Stimulated activated CD4-positive, alpha-beta T cell treated with anti-CD3 and anti-CD28 coated beads, Interleukin-1b, Interleukin-23, amount 100 ng/mL, for 24 hours (primary cell): ENCODE data around the gene MYH10.
"Not testable (repeated sequence)": the region's sequence is repeated elsewhere in the genome, so short reads cannot be mapped to it uniquely, and the experiment has no call there.

Experiments
- DNase-seq, 4 experiments: peaks; one replicate each; pipeline ENCODE4 v3.0.0-alpha.2; 2020; ENCODE audit warnings: low read depth in 4 of 4, low spot score in 1 of 4

Gene MYH10

GRCh38 chr17:8557176-8557806 lies 73.2 kb downstream of the MYH10 start:
- DNase-seq, result no peak

DNA sequence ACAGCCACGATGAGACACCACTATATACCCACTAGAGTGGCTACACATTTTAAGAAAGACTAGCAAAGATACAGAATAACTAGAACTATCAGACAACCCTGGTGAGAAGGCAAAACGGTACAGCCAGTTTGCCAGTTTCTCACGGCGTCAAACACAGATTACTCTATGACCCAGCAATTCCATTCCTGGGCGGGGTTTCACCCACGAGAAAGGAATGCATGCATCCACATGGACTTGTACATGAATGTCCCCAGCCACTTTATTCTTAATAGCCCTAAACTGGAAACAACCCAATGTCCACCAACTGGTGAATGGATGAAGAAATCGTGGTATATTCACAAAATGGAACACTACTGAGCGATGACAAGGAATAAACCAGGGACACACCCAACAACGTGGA lies 74.5 kb downstream of the MYH10 start:
- no peak for DNase-seq

- no peak for DNase-seq
These were observed 75.5 kb downstream of the MYH10 start for GRCh38 chr17:8555062-8555461.

DNA sequence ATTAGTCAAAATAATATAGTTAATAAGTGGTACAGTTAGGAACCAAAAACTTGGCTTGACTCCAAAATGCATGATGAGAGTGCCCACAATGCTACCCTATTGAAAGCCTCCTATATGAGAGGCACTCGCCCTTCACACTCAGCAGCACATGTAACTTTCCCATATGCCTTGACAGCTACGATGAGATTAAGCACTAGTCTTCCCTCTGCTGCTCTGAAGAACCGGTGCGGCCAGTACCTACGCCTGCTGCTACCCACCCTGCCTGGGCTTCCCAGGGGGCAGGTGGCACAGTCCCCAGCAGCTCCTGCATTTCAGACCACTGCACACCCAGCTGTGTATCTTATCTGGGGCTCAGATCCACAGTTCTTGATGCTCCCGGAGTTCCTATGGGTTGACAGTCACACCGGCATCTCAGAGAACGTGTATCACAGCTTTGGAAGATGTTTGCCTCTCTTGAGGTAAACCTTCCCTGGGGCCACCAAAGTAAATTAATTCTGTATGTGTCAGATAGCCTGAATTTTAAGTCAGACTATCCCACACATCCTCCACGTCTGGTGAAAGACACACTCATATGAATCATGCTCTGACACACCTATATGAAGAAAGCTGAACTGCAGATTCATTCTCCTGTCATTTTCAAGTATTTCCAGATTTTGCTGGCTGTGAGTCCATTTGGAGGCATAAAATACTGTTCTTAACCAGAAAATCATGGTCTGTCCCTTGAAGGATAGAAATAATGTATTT lies 77.8 kb downstream of the MYH10 start:
- DNase-seq, result no peak

DNA sequence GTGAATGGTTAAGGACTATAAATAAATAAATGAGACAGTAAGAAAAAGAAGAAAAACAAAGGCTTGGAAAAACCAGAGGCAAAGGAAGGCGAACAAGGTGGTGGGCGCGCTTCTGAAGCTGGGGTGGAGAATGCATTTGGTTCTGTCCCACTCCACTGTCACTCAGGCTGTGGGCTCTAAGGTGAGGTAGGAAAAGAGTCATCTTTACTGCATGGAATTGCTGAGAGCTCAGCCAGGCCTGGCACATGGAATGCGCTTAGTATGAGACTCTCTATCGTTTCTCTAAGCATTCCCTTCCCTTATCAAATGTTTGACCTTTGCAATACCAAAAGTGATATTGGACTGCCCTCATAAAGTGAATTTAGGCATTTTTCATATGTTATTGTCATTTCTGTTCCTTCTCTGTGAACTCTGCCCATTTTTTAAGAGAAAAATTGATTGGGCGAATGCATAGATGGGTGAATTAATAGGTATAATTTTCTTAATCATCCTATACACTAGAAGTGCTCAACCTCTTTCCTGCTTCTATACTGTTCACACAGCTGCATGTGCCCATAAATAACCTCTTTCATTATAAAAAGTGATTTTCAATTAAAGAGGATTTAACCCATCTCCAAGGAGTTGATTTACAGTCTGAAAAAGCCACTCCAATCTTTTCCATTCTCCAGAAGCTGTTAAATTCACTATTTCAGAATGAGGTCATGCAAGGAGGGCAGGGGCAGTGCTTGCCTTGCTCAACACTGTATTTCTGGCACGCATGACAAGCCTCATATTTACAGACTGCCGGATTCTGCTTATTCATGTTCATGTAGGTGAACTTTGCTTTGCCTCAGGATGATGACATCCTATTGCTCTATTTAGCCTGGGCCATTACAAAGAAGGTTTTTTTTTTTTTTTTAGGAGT lies 87.7 kb downstream of the MYH10 start:
- DNase-seq, result no peak

- DNase-seq, result not testable (repeated sequence)
These were observed 90.5 kb downstream of the MYH10 start for GRCh38 chr17:8539976-8540375.

DNA sequence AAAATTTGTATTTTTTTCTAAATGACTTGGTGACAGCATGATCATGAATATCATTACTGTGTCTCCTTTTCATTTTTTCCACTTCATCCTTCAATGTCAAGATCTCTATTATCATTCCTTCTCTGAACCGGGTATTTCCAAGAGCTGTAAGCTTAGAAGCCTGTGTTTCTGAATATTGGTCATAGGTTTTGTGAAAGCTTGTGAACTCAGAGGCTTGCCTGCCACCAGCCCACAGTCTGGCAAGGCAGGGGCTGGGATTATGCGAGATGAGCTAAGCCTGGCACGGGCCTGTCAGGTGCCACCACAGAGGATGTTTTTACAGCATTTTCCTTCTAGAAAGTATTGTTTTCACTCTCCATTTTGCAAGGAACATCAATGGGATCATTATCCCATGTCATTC lies 92.8 kb downstream of the MYH10 start:
- DNase-seq, result no peak

DNA sequence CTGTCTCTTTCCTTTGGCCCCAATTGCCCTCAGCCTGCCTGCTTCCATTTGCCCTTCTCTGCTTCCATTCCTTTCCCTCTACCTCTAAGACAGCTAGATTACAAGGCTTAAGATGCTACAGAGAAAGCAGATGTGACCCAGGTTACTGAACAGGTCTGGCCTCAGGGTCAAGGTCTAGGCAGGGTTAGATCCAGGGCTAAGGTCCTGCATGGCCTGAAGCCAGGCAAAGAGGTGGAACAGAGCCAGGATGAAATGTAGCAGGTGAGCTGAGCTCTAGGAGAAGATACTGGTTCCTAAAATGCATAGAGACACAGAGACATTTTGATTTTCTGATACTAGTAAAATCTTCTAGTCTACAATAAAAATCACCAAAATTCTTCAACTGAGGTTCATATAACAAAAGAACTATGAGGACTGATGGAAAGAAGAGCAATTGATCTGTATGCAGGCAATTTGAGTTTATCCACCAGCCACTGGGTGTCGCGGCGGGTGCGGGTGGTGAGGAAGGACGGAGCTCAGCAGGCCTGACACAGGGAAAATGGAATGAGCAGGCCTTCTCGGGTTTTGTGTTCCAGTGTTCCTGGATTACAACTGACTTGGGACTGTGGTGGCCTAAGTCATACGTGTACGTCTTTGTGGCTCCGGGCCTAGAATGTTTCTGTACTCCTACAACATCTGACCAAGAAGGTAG lies 95.9 kb downstream of the MYH10 start:
- no peak for DNase-seq

GRCh38 chr17:8532021-8532420 lies 98.5 kb downstream of the MYH10 start:
- DNase-seq, result no peak

DNA sequence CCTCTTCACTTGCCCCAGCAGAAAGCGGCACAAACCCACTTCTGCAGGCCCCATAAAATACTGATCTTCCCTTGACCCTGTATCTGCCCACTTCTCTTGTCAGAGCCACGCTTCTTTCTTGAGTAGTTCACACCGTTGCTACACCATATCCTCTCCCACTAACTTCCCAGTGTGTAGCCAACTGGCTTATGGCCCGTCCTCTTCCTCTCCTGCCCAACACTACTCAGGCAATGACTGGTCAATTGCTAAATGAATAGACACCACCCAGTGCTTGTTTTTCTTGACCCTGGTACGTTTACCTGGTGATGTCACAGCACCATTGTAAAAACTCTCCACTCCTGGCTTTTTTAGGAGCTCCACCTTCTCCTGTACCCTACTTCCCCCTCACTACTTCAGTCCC lies 107.9 kb downstream of the MYH10 start:
- no peak for DNase-seq

DNA sequence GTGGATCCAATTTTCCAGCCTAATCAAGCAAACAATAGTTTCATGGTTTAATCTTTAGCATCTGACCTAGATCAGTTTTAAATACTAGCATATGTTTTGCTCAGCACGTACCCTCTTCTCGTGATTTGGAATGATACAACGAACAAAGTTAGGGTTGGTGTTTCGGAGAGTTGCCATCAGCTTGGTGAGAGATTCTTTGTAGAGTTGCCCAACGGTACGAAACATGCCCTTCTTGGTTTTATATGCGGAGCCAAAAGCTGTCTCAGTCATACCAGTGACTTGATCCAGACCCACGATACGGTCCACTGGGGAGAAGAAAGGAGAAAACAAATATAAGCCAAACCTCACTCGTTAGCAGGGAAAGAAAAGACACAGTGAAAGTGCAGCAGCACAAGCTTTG lies 109.5 kb downstream of the MYH10 start:
- DNase-seq, result no peak

- DNase-seq, result no peak
These were observed 111.7 kb downstream of the MYH10 start for GRCh38 chr17:8518850-8519249.

DNA sequence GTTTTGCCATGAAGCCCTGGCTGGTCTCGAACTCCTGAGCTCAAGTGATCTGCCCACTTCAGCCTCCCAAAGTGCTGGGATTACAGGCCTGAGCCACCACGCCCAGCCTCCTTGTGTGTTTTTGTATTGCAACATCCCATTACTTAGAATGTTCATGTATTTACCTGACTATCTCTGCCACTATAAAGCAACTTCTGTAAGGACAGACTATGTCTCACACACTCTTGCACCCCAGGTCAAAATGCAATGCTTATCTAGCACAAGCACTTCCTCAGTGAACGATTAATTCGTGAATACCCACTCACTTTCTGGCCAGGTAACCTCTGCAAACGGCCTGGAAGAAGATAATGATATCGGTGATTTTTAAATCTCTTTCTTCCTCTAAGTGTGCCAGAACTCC lies 112.2 kb downstream of the MYH10 start:
- DNase-seq, result no peak

DNA sequence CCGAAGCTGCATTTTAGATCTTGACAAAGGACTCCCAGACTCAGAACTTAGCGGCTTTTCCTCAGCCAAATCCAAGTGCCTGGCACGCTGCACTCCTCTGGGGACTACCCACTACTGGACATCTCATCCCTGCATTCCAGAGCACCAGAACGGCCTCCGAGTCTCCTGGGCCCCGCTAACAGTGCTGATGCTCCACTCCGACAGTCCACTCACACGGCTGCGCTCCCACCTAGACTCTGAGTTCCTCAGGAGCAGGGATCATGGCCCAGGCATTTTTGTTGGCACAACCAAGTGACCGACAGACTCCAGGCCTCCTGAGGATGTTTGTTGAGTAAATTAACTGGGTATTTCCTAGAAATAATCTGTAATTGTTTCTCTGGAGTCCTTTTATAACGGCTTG lies 115.7 kb downstream of the MYH10 start:
- DNase-seq, result no peak

DNA sequence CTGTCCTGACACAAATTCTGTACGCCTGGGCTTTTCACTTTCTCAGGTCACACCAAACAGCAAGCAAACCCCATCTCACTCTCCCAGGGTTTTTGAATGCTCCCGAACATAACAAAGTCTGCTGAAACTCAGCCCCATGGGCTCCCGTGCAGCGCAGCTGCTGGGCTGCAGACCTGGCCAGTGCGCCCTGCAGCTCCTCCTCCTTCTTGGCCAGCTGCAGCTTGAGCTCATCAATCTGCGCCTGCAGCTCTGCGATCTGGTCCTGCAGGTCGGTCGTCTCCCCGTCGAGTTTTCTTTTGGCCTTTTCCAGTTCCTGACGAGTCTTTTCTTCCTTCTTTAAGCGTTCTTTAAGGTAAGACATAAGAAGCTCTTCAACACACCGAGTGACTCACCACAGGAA lies 124.4 kb downstream of the MYH10 start:
- no peak for DNase-seq

GRCh38 chr17:8504460-8505207 lies 125.9 kb downstream of the MYH10 start:
- DNase-seq, result no peak

DNA sequence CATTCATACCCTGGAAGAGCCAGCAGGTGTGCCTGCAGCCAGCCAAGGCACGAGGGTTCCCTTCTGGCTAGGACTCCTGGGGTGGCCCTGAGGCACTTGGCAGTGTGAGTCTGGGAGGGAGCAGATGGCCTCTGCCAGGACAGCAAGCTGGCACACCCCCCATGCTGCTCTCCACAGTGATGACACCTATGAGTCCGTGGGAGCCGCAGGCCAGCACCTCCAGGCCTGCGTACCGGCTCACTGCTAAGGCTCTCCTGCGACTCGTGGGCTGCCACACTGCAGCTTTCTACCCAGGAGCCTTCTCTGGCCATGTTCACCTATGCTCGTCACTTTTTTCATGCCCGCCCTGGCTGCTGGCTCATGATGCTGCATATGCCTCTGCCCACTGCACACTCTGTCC lies 126.7 kb downstream of the MYH10 start:
- DNase-seq, result no peak

GRCh38 chr17:8503368-8503767 lies 127.2 kb downstream of the MYH10 start:
- no peak for DNase-seq

GRCh38 chr17:8502126-8502525 lies 128.4 kb downstream of the MYH10 start:
- no peak for DNase-seq

- no peak for DNase-seq
These were observed 129.9 kb downstream of the MYH10 start for GRCh38 chr17:8500609-8501008.

GRCh38 chr17:8499614-8500013 lies 130.9 kb downstream of the MYH10 start:
- no peak for DNase-seq
